MG63 (cell line): ENCODE results near the gene AFF4. TPM values are rescaled to one million over a fixed set of nuclear protein-coding genes. Genes with fewer than 3 reads are reported as not detected.

Experiments
- DNase-seq: peaks from one replicate; pipeline ENCODE4 v3.0.0-alpha.2; 2020
- H3K27me3 ChIP-seq: fragments of 250-450 bp; sonication (Bioruptor Pico); 2 replicates; pipeline ENCODE4 v1.5.1; 2020; ENCODE audit warnings: mild to moderate bottlenecking, moderate library complexity
- H3K36me3 ChIP-seq: fragments of 250-450 bp; sonication (Bioruptor Pico); 2 replicates; pipeline ENCODE4 v1.5.1; 2020; ENCODE audit warnings: mild to moderate bottlenecking, moderate library complexity
- H3K4me3 ChIP-seq: fragments of 250-450 bp; sonication (Bioruptor Pico); 2 replicates; pipeline ENCODE4 v1.5.1; 2020; ENCODE audit warnings: mild to moderate bottlenecking, moderate library complexity
- H3K9me3 ChIP-seq: fragments of 250-450 bp; sonication (Bioruptor Pico); 2 replicates; pipeline ENCODE4 v1.5.1; 2020; ENCODE audit warnings: mild to moderate bottlenecking, moderate library complexity
- total RNA-seq: library from RNA; depleted of rRNA; stranded (reverse); fragments of >200 nt; shearing (Covaris generic); gene quantifications from 2 replicates; pipeline ENCODE4 v1.2.3, GENCODE V29; 2014; ENCODE audit warnings: low replicate concordance; rRNA removed

AFF4 gene
- total RNA-seq, 1 experiment from 2014 or later, result 18.3 TPM

- DNase-seq, result no peak
- H3K27me3 ChIP-seq, result no peaks in the 10 kb centered on the region
- H3K9me3 ChIP-seq, result no peaks in the 10 kb centered on the region
- peak overlapping the region; percentile 51 for H3K4me3 ChIP-seq
- peaks cover 13% of the 10 kb centered on the region for H3K36me3 ChIP-seq
Observed at GRCh38 chr5:132828846-132829494, 134.5 kb downstream of the AFF4 start.

DNA sequence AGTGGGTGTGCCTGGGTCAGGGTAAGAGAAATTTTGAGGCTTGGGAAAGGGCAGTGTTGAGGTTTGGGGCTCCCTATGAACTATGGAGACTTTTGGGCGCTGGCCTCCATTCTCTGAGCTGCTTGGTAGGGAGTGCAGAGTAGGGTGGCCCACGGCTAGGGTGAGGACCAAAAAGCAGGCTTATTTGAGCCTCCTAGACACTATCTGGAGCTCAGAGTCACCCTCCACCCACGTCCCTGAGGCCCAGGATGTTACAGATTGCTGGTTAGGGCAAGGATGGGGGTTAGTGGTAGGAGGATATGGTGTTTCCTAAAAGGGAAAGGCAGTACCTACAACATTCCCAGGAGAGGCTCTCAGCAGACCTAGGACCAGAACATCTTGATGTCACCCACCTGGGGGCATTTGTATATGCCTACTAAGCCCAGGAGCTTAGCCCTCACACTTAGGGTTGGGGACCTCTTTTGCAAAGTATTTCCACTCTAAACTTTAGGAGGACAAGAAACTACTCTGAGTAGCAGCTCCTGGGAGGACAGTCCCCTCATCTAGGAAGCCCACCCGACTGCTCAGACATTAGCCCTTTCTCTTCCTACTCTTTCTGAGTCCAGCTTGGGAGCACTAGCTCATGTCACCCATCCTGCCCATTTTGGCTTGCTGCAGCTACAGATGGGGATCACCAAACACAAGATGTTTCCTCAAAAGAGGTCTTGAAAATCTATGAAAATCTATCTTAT lies 135.3 kb downstream of the AFF4 start:
- Histone ChIP-seq H3K9me3 (no peaks in the 10 kb centered on the region), H3K36me3 (peaks cover 13% of the 10 kb centered on the region), H3K27me3 (no peaks in the 10 kb centered on the region), H3K4me3 (no peak overlapping the region)
- no peak for DNase-seq

DNA sequence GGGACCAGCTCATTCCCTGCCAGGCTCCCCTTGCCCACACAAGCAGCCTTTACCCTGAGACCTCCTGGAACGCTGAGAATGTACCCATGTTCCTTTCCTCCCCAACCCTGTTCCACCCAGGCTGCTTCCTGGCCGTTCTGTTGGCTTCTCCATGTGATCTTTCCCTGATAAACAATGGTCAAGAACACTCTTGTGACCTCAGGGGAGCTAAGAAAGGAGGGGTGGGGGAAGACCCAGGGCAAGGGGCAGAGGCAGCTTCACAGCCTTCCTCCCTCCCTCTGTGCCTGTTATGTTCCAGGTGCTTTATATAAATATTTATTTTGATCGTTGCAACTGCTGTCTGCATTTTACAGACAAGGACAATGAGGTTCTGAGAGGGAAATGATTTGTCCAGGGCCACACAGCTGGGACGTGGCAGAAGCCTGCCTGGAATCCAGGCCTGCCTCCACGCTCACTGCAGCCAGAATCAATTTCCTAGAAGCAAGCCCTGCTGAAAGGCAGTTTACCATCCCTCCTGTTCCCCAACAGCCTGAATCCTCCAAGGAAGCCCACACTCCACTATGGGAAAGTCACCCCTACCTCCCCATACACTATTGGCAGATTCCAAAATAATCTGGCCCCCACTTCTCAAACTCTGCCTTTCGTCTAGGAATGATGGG lies 136.9 kb downstream of the AFF4 start:
- no peaks in the 10 kb centered on the region for H3K27me3 ChIP-seq
- DNase-seq, result no peak
- no peaks in the 10 kb centered on the region for H3K9me3 ChIP-seq
- H3K4me3 ChIP-seq, result no peak overlapping the region
- H3K36me3 ChIP-seq, result peaks cover 13% of the 10 kb centered on the region

GRCh38 chr5:132825834-132826391 lies 137.5 kb downstream of the AFF4 start:
- Histone ChIP-seq H3K27me3 (no peaks in the 10 kb centered on the region), H3K9me3 (no peaks in the 10 kb centered on the region), H3K4me3 (no peak overlapping the region), H3K36me3 (peaks cover 13% of the 10 kb centered on the region)
- no peak for DNase-seq

Other genes with a start within 250 kb of the AFF4 start
- 5.3 and 6.2 TPM in 2 replicates for gene KIF3A, start 226.1 kb downstream of the AFF4 start, total RNA-seq
- gene CCNI2, start 216.2 kb downstream of the AFF4 start, total RNA-seq, result 0.27 TPM in 1 of 2 replicates, not detected in the other
- gene SEPTIN8, start 186.4 kb downstream of the AFF4 start, total RNA-seq, result 36.9 and 53.8 TPM in 2 replicates
- gene SOWAHA, start 150.3 kb downstream of the AFF4 start, total RNA-seq, result not detected in 2 replicates
- 8.6 and 16.4 TPM in 2 replicates for gene SHROOM1, start 133.0 kb downstream of the AFF4 start, total RNA-seq
- gene GDF9, start 97.2 kb downstream of the AFF4 start, total RNA-seq, result 0.15 TPM in 1 of 2 replicates, not detected in the other
- 388 and 1,689 TPM in 2 replicates for gene UQCRQ, start 97.0 kb downstream of the AFF4 start, total RNA-seq
- gene LEAP2, start 90.0 kb downstream of the AFF4 start, total RNA-seq, result 1.4 TPM in 1 of 2 replicates, not detected in the other
- 20.5 and 32.5 TPM in 2 replicates for gene ZCCHC10, start 62.9 kb upstream of the AFF4 start, total RNA-seq
- 300 and 358 TPM in 2 replicates for gene HSPA4, start 88.4 kb upstream of the AFF4 start, total RNA-seq